ENCODE data around the gene TIMP2. TPM values are rescaled to one million over a fixed set of nuclear protein-coding genes. Genes with fewer than 3 reads are reported as not detected.

TIMP2 gene
- total and polyA plus RNA-seq, 2 of the 13 experiments (the other 11 are each of a cell fraction or from before 2014, with no cell fraction given), result 3.8 to 8.5 TPM

- TF ChIP-seq LCORL (IDR thresholded peaks at IDR 0.05) (no peak), LCORL (CRISPR knock-in tag; IDR thresholded peaks at IDR 0.05) (peak; percentile 17; the same call in 1 of the 2 replicates), SNAPC2 (CRISPR knock-in tag; IDR thresholded peaks at IDR 0.05) (no peak), ZNF7 (CRISPR knock-in tag; IDR thresholded peaks at IDR 0.05) (no peak), SMARCE1 (IDR thresholded peaks at IDR 0.05; ENCODE audit: borderline replicate concordance) (no peak), ZNF276 (CRISPR knock-in tag; IDR thresholded peaks at IDR 0.05; ENCODE audit: low read depth) (0 out of 2 replicates have a peak, but pooled peaks have one; percentile 59), ZNF616 (CRISPR knock-in tag; IDR thresholded peaks at IDR 0.05; ENCODE audit: low read depth) (no peak), ZBTB8A (CRISPR knock-in tag; IDR thresholded peaks at IDR 0.05; ENCODE audit: borderline replicate concordance, low read depth) (no peak), MAFK (conservative IDR thresholded peaks at IDR 0.05 in 1 of 2, IDR thresholded peaks at IDR 0.05 in 1 of 2; ENCODE audit: low read length in 2 of 2) (no peak), TRAFD1 (CRISPR knock-in tag; IDR thresholded peaks at IDR 0.05; ENCODE audit: borderline replicate concordance) (no peak), ZMYM4 (CRISPR knock-in tag; IDR thresholded peaks at IDR 0.05) (no peak), SOX5 (CRISPR knock-in tag; IDR thresholded peaks at IDR 0.05; ENCODE audit: borderline replicate concordance) (no peak), KLF16 (CRISPR knock-in tag; IDR thresholded peaks at IDR 0.05) (no peak), ATF5 (CRISPR knock-in tag; IDR thresholded peaks at IDR 0.05; ENCODE audit: low read depth) (no peak), ZNF891 (CRISPR knock-in tag; IDR thresholded peaks at IDR 0.05) (peak; percentile 64; the same call in 1 of the 2 replicates), NRL (CRISPR knock-in tag; IDR thresholded peaks at IDR 0.05; ENCODE audit: borderline replicate concordance) (peak; percentile 52), RFX5 (IDR thresholded peaks at IDR 0.05; ENCODE audit: low read depth, low read length) (no peak), ARNT (IDR thresholded peaks at IDR 0.05) (no peak), PRDM4 (CRISPR knock-in tag; IDR thresholded peaks at IDR 0.05; ENCODE audit: borderline replicate concordance) (no peak), CENPX (CRISPR knock-in tag; IDR thresholded peaks at IDR 0.05) (no peak), XRCC5 (optimal IDR thresholded peaks at IDR 0.05; ENCODE audit: low read length) (no peak), ZFP62 (CRISPR knock-in tag; IDR thresholded peaks at IDR 0.05) (no peak), CBX5 (CRISPR knock-in tag; IDR thresholded peaks at IDR 0.05; ENCODE audit: borderline replicate concordance) (no peak), PCBP2 (optimal IDR thresholded peaks at IDR 0.05; ENCODE audit: low read depth, low read length, poor library complexity, severe bottlenecking) (no peak)
These were observed 722 bp upstream of the TIMP2 start (continued) for GRCh38 chr17:78925662-78926555.
